ENCODE results near the gene GRIFIN. TPM values are rescaled to one million over a fixed set of nuclear protein-coding genes. Genes with fewer than 3 reads are reported as not detected.

GRIFIN gene
- total RNA-seq, 6 donors from 2014 or later, result not detected

GRCh38 chr7:2522780-2523433 lies 46.7 kb upstream of the GRIFIN start:
- no peak for ATAC-seq (ENCODE audit: low FRiP score in 2 of 2)
- peak in 2 of 4 donors; percentile 5 to 21 for TF ChIP-seq POLR2A (IDR thresholded peaks at IDR 0.05)
- no peak for TF ChIP-seq POLR2AphosphoS5 (IDR thresholded peaks at IDR 0.05)
- TF ChIP-seq EP300 (IDR thresholded peaks at IDR 0.05), result no peak
- peak overlapping the region; percentile 83 to 96 (median 90) for H3K27ac ChIP-seq
- H3K27me3 ChIP-seq, result peaks cover 0 to 5% (median 1%) of the 10 kb centered on the region in 4 donors
- H3K9me3 ChIP-seq, result no peaks in the 10 kb centered on the region
- H3K36me3 ChIP-seq, result peaks cover 0 to 23% (median 19%) of the 10 kb centered on the region in 4 donors
- peak in 1 of 2 donors; percentile 69 for DNase-seq
- WGBS, 2 donors, result 36 to 40% methylated on average over 4 to 18 of the region's 19 CpGs
- H3K4me3 ChIP-seq, result peak overlapping the region; percentile 7 to 71 (median 62)
- H3K4me1 ChIP-seq, result peaks cover 73 to 94% (median 88%) of the 10 kb centered on the region in 4 donors

DNA sequence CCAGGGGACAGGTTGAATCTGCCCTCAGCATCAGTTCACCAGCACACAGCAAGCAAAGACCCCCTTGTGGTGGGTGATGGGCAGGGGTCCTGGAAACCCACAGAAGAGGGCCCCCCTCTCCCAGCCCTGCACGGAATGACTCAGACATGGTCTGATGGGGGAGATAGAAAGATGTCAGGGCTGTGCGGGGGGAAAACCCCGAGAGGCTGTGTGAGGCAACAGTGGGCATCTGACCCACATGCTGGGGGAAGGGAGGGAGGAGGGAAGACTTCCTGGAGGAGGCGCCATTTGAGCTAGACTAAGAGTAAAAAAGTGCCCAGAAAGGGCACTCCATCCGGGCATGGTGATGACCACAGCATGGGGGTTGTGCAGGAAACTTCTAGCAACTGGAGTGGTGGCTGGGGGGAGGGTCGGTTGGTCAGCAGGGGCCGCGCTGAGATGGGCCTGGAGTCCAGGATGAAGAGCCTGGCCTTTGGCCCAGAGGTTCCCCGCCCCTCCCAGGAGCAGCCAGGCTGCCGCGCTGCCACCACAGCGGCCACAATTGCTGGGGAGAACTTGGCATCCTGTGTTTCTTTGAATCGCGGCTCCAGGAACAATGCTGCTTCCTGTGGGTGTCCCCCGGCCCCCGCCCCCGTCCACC lies 45.9 kb upstream of the GRIFIN start:
- peak in 2 of 4 donors; percentile 29 to 31 for TF ChIP-seq POLR2A (IDR thresholded peaks at IDR 0.05)
- no peak for TF ChIP-seq EP300 (IDR thresholded peaks at IDR 0.05)
- peak; percentile 47 to 66 for TF ChIP-seq POLR2AphosphoS5 (IDR thresholded peaks at IDR 0.05)
- Histone ChIP-seq H3K4me1 (peaks cover 65 to 85% (median 80%) of the 10 kb centered on the region in 4 donors), H3K36me3 (peaks cover 0 to 21% (median 16%) of the 10 kb centered on the region in 4 donors), H3K4me3 (peak overlapping the region in 3 of 4 donors; percentile 56 to 71 (median 68)), H3K9me3 (no peaks in the 10 kb centered on the region), H3K27me3 (peaks cover 0 to 5% (median 1%) of the 10 kb centered on the region in 4 donors), H3K27ac (peak overlapping the region; percentile 83 to 96 (median 90))
- DNase-seq, result peak; percentile 77 to 85
- WGBS, 2 donors, result 11 to 30% methylated on average over 8 to 12 of the region's 17 CpGs
- no peak for ATAC-seq (ENCODE audit: low FRiP score in 2 of 2)

GRCh38 chr7:2521341-2521745 lies 45.1 kb upstream of the GRIFIN start:
- Histone ChIP-seq H3K36me3 (peaks cover 0 to 13% (median 9%) of the 10 kb centered on the region in 4 donors), H3K4me3 (peak overlapping the region; percentile 8 to 71 (median 62)), H3K9me3 (no peaks in the 10 kb centered on the region), H3K27me3 (peaks cover 0 to 5% (median 1%) of the 10 kb centered on the region in 4 donors), H3K4me1 (peaks cover 65 to 78% (median 73%) of the 10 kb centered on the region in 4 donors), H3K27ac (peak overlapping the region; percentile 83 to 96 (median 90))
- WGBS, 2 donors, result 33% methylated on average over 13 of the region's 21 CpGs; no CpG with 5 or more reads in 1 of the 2 donors
- no peak for TF ChIP-seq POLR2AphosphoS5 (IDR thresholded peaks at IDR 0.05)
- TF ChIP-seq POLR2A (IDR thresholded peaks at IDR 0.05), result no peak
- TF ChIP-seq EP300 (IDR thresholded peaks at IDR 0.05), result no peak
- TF ChIP-seq CTCF (IDR thresholded peaks at IDR 0.05), result no peak
- peak in 1 of 2 donors; percentile 83 for DNase-seq
- ATAC-seq (ENCODE audit: low FRiP score in 2 of 2), result no peak

GRCh38 chr7:2520761-2521290 lies 44.6 kb upstream of the GRIFIN start:
- Histone ChIP-seq H3K9me3 (no peaks in the 10 kb centered on the region), H3K4me1 (peaks cover 65 to 73% (median 68%) of the 10 kb centered on the region in 4 donors), H3K27me3 (peaks cover 0 to 5% (median 1%) of the 10 kb centered on the region in 4 donors), H3K36me3 (peaks cover 0 to 8% (median 7%) of the 10 kb centered on the region in 4 donors), H3K4me3 (peak overlapping the region; percentile 8 to 71 (median 62)), H3K27ac (peak overlapping the region; percentile 83 to 96 (median 90))
- TF ChIP-seq CTCF (IDR thresholded peaks at IDR 0.05) (no peak), POLR2AphosphoS5 (IDR thresholded peaks at IDR 0.05) (no peak), EP300 (IDR thresholded peaks at IDR 0.05) (no peak), POLR2A (IDR thresholded peaks at IDR 0.05) (no peak)
- no peak for DNase-seq
- ATAC-seq (ENCODE audit: low FRiP score in 2 of 2), result no peak
- WGBS, 2 donors, result 11 to 20% methylated on average over 3 to 7 of the region's 12 CpGs

DNA sequence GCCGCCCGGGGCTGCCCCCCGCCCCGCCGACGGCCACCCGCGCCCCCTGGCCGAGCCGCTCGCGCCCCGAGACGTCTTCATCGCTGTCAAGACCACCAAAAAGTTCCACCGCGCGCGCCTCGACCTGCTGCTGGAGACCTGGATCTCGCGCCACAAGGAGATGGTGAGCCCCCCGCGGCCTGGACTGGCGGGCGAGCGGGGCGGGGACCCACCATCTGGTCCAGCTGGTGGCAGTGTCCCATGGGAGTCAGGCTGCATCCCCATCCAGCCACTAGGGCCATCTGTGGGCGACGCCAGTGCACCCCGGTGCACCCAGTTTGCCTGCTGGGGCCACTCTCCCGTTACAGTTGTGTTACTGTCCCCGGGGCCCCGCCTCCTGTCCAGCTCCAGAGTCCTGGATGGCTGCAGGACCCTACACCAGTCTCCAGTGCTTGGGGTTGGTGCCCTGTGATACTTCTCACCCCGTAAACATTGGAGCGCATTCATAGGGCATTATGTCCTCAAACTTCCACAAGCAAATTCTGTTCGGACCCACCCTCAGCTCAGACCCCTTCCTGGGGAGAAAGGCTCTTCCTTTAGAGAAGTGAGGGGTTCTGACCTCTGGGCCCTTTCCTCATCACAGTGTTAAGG lies 44.0 kb upstream of the GRIFIN start:
- ATAC-seq (ENCODE audit: low FRiP score in 2 of 2) (no peak), DNase-seq (peak; percentile 58 to 88)
- Histone ChIP-seq H3K4me1 (peaks cover 61 to 67% (median 62%) of the 10 kb centered on the region in 4 donors), H3K27me3 (peaks cover 0 to 5% (median 1%) of the 10 kb centered on the region in 4 donors), H3K4me3 (peak overlapping the region; percentile 8 to 71 (median 62)), H3K27ac (peak overlapping the region; percentile 83 to 96 (median 90)), H3K9me3 (no peaks in the 10 kb centered on the region), H3K36me3 (peaks cover 0 to 3% (median 3%) of the 10 kb centered on the region in 4 donors)
- 5 to 20% methylated on average over 3 to 17 of the region's 37 CpGs for WGBS, 2 donors
- TF ChIP-seq EP300 (IDR thresholded peaks at IDR 0.05), result no peak
- no peak for TF ChIP-seq POLR2AphosphoS5 (IDR thresholded peaks at IDR 0.05)
- no peak for TF ChIP-seq POLR2A (IDR thresholded peaks at IDR 0.05)
- TF ChIP-seq CTCF (IDR thresholded peaks at IDR 0.05), result peak in 4 of 6 experiments; percentile 32 to 50 (median 40)
